ENCODE data around the gene PRKCH.

DNA sequence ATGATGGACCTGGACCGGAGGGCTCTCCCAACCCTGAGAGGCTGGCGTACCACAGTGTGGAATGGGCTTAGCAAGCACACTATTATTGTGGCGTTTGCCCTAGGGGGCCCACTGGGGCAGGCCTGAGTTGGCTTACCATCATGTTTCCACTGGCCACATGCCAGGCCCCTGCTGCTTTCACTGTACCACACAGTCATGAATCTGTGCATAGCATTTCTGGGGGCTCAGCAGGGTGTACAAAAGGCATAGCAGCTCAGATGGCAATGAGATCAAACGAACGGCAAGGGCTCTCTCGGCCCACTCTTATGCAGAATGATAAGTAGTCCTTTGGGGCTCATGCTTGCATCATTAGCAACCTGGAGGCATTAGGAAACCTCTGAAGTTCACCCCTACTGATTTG lies 236.9 kb downstream of the PRKCH start:
- TF ChIP-seq, protein P1, sequence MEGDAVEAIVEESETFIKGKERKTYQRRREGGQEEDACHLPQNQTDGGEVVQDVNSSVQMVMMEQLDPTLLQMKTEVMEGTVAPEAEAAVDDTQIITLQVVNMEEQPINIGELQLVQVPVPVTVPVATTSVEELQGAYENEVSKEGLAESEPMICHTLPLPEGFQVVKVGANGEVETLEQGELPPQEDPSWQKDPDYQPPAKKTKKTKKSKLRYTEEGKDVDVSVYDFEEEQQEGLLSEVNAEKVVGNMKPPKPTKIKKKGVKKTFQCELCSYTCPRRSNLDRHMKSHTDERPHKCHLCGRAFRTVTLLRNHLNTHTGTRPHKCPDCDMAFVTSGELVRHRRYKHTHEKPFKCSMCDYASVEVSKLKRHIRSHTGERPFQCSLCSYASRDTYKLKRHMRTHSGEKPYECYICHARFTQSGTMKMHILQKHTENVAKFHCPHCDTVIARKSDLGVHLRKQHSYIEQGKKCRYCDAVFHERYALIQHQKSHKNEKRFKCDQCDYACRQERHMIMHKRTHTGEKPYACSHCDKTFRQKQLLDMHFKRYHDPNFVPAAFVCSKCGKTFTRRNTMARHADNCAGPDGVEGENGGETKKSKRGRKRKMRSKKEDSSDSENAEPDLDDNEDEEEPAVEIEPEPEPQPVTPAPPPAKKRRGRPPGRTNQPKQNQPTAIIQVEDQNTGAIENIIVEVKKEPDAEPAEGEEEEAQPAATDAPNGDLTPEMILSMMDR (IDR thresholded peaks at IDR 0.05) = no peak
- no peak for TF ChIP-seq POLR2AphosphoS5 (IDR thresholded peaks at IDR 0.05)

Data from sigmoid colon (tissue), 4 donors.